ENCODE data around the gene AMELX. TPM values are rescaled to one million over a fixed set of nuclear protein-coding genes. Genes with fewer than 3 reads are reported as not detected.

Gene AMELX
- total RNA-seq, 4 donors from 2014 or later = not detected

DNA sequence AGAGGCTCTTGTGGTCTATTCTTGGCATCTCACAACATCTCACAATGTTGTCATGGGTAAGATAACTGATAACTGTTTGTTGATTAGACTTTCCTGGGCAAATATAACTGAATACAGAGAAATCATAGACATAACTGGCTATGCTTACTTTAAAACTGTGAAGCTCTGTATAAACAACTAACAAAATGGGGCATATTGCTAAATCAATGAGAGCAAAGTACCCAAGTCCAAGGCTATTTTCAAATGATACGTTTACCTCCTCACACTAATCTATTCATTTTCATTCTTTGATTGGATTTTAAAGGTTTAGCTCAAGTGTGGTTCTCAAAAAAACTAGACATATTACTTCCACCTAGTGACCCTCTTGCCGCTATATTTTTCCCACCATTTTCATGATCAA is 38.6 kb downstream of the AMELX start:
- H3K36me3 ChIP-seq = no peaks in the 10 kb centered on the region
- peaks cover 0 to 16% (median 0%) of the 10 kb centered on the region in 3 donors for H3K4me1 ChIP-seq
- H3K9me3 ChIP-seq = no peaks in the 10 kb centered on the region
- H3K4me3 ChIP-seq = no peak overlapping the region
- no peak overlapping the region for H3K27ac ChIP-seq
- WGBS, 2 donors = 69 to 85% methylated on average over 2 of the region's 2 CpGs
- H3K27me3 ChIP-seq = no peaks in the 10 kb centered on the region
- no peak for TF ChIP-seq POLR2A (IDR thresholded peaks at IDR 0.05)
- TF ChIP-seq CTCF (IDR thresholded peaks at IDR 0.05) = no peak
- no peak for DNase-seq
- intact Hi-C loops (cut with DNase I) = no loop called here

DNA sequence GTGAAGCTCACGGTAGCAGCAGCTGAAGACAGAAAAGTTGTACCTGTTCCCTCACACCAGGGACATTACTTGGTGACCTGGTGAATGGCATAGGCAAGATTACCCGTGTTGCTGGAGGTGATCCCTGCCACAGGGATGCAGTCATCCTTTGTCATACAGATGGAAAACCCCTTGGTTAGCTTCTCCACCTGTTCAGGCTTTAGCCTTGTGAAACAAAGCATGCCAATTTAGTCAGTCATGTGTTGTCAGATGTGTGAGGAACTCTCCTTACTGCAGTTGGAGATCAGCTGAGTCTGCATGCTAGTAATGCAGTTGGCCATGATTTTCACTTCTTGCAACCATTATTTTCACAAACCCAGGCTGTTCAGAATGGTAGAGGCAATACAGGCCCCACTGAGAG is 41.0 kb downstream of the AMELX start:
- no peaks in the 10 kb centered on the region for H3K9me3 ChIP-seq
- no peaks in the 10 kb centered on the region for H3K27me3 ChIP-seq
- no peak overlapping the region for H3K4me3 ChIP-seq
- no peak overlapping the region for H3K27ac ChIP-seq
- 32 to 75% methylated on average over 2 of the region's 2 CpGs for WGBS, 2 donors
- H3K4me1 ChIP-seq = peaks cover 0 to 8% (median 0%) of the 10 kb centered on the region in 3 donors
- intact Hi-C loops (cut with DNase I) = no loop called here
- no peak for TF ChIP-seq POLR2A (IDR thresholded peaks at IDR 0.05)
- no peak for TF ChIP-seq CTCF (IDR thresholded peaks at IDR 0.05)
- H3K36me3 ChIP-seq = no peaks in the 10 kb centered on the region
- no peak for DNase-seq

DNA sequence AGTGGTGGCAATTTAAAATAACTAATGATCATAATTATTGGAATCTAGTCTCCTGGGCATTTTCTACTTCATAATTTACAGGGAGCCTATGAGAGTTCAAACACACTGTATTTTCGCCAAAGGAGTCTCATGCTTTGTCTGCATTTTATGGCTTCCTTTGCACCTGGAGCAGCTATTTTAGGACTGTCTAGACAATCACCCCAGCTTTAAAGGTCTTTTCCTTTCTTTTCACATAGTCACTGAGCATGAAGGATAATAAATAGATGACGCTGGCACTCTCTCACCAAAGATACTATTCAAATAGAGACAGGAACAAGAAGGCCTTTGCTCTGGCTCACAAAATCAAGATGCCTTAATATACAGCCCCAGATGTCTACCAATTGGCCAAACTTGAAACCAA is 43.0 kb downstream of the AMELX start:
- intact Hi-C loops (cut with DNase I) = no loop called here
- no peak for TF ChIP-seq POLR2A (IDR thresholded peaks at IDR 0.05)
- TF ChIP-seq CTCF (IDR thresholded peaks at IDR 0.05) = no peak
- Histone ChIP-seq H3K36me3 (no peaks in the 10 kb centered on the region), H3K27ac (no peak overlapping the region), H3K4me1 (peaks cover 0 to 3% (median 0%) of the 10 kb centered on the region in 3 donors), H3K4me3 (no peak overlapping the region), H3K9me3 (no peaks in the 10 kb centered on the region), H3K27me3 (no peaks in the 10 kb centered on the region)
- no peak for DNase-seq
- WGBS, 2 donors = 76 to 77% methylated on average over 2 of the region's 2 CpGs

GRCh38 chrX:11337292-11338009 is 44.2 kb downstream of the AMELX start:
- Histone ChIP-seq H3K9me3 (no peaks in the 10 kb centered on the region), H3K36me3 (no peaks in the 10 kb centered on the region), H3K27me3 (no peaks in the 10 kb centered on the region), H3K27ac (no peak overlapping the region), H3K4me1 (peaks cover 0 to 15% (median 0%) of the 10 kb centered on the region in 3 donors), H3K4me3 (no peak overlapping the region)
- no peak for TF ChIP-seq CTCF (IDR thresholded peaks at IDR 0.05)
- no peak for DNase-seq
- whole genome bisulfite sequencing, 2 donors = 67 to 83% methylated on average over 1 of the region's 1 CpG
- intact Hi-C loops (cut with DNase I) = no loop called here

GRCh38 chrX:11341274-11342201 is 48.3 kb downstream of the AMELX start:
- peak overlapping the region in 2 of 4 donors; percentile 73 to 74 for H3K27ac ChIP-seq

More at GRCh38 chrX:11341274-11342201, 48.3 kb downstream of the AMELX start:
- no peaks in the 10 kb centered on the region for H3K27me3 ChIP-seq
- TF ChIP-seq POLR2A (IDR thresholded peaks at IDR 0.05) (no peak), CTCF (IDR thresholded peaks at IDR 0.05) (no peak)
- 7 to 28% methylated on average over 6 to 10 of the region's 10 CpGs for WGBS, 2 donors
- no peaks in the 10 kb centered on the region for H3K36me3 ChIP-seq
- H3K9me3 ChIP-seq = no peaks in the 10 kb centered on the region
- peak; percentile 3 for DNase-seq
- no peak overlapping the region for H3K4me3 ChIP-seq
- intact Hi-C loops (cut with DNase I) = no loop called here
- peaks cover 0 to 16% (median 0%) of the 10 kb centered on the region in 3 donors for H3K4me1 ChIP-seq
